Globus pallidus (tissue), 1 donor: ENCODE results near the gene CAPZB.

Experiments
- DNase-seq: peaks from one replicate; pipeline ENCODE4 v3.0.0-alpha.2; 2015; ENCODE audit warnings: low spot score

Gene CAPZB

GRCh38 chr1:19346026-19346425, 139.3 kb downstream of the CAPZB start:
- no peak for DNase-seq

- no peak for DNase-seq
Measured at GRCh38 chr1:19345391-19345790, 139.9 kb downstream of the CAPZB start.

GRCh38 chr1:19344831-19345230, 140.5 kb downstream of the CAPZB start:
- no peak for DNase-seq

- peak; percentile 45 for DNase-seq
Measured at GRCh38 chr1:19344372-19344810, 140.9 kb downstream of the CAPZB start.

GRCh38 chr1:19343617-19344350, 141.6 kb downstream of the CAPZB start:
- DNase-seq = no peak

- DNase-seq = no peak
Measured at GRCh38 chr1:19342894-19343616, 142.3 kb downstream of the CAPZB start.

GRCh38 chr1:19342062-19342750, 143.1 kb downstream of the CAPZB start:
- no peak for DNase-seq

GRCh38 chr1:19341201-19342061, 143.9 kb downstream of the CAPZB start:
- peak; percentile 41 for DNase-seq

GRCh38 chr1:19340387-19340937, 144.9 kb downstream of the CAPZB start:
- no peak for DNase-seq

- no peak for DNase-seq
Measured at GRCh38 chr1:19339214-19339861, 146.0 kb downstream of the CAPZB start.

- no peak for DNase-seq
Measured at GRCh38 chr1:19338323-19338762, 147.0 kb downstream of the CAPZB start.

- no peak for DNase-seq
Measured at GRCh38 chr1:19337289-19337688, 148.1 kb downstream of the CAPZB start.

- DNase-seq = no peak
Measured at GRCh38 chr1:19336543-19336942, 148.8 kb downstream of the CAPZB start.

- DNase-seq = no peak
Measured at GRCh38 chr1:19333587-19334354, 151.6 kb downstream of the CAPZB start.

- no peak for DNase-seq
Measured at GRCh38 chr1:19332832-19333231, 152.5 kb downstream of the CAPZB start.

GRCh38 chr1:19331262-19331878, 154.0 kb downstream of the CAPZB start:
- no peak for DNase-seq

- no peak for DNase-seq
Measured at GRCh38 chr1:19330449-19331135, 154.7 kb downstream of the CAPZB start.

- DNase-seq = no peak
Measured at GRCh38 chr1:19329611-19330010, 155.7 kb downstream of the CAPZB start.

GRCh38 chr1:19329188-19329587, 156.2 kb downstream of the CAPZB start:
- no peak for DNase-seq
